SK-N-SH (cell line): ENCODE data around the gene ST3GAL2. TPM values are rescaled to one million over a fixed set of nuclear protein-coding genes. Genes with fewer than 3 reads are reported as not detected.

Experiments used
- CTCF ChIA-PET: fragments of 300-600, 350-600 bp; formaldehyde crosslinking; extraction: SDS; loops from one replicate; lab custom pipeline; 2021; lab: Yijun Ruan, JAX
- POLR2A ChIA-PET: fragments of 350-600 bp; sonication (Branson Sonifier 250); formaldehyde crosslinking; extraction: SDS; loops from one replicate; lab custom pipeline; 2020; ENCODE audit warnings: antibody characterized with exemption, inconsistent platforms; lab: Yijun Ruan, JAX
- DNase-seq: peaks from one replicate; pipeline ENCODE4 v3.0.0; 2012
- H2AFZ ChIP-seq: fragments of 200-600 bp; sonication (generic); 2 replicates; pipeline ENCODE4 v1.8.1; 2016; ENCODE audit warnings: antibody characterized with exemption, mild to moderate bottlenecking, low read depth
- H3F3A ChIP-seq: fragments of 200-600 bp; sonication (generic); replicated peaks from 2 replicates; pipeline ENCODE3; 2016; ENCODE audit warnings: antibody characterized with exemption, mild to moderate bottlenecking; ENCODE audit not compliant: insufficient read depth
- H3K27ac ChIP-seq, 2 experiments: fragments of 200-500 bp in 1 of 2; fragments of 200-600 bp in 1 of 2; sonication (Bioruptor generic) in 1 of 2; sonication (generic), shearing (Covaris generic) in 1 of 2; 2 replicates each; pipeline versions ENCODE4 v1.5.1 to v1.6.1; 2014 to 2016; ENCODE audit warnings: low read depth in 2 of 2, inconsistent platforms in 1 of 2, low read length in 1 of 2, mild to moderate bottlenecking in 1 of 2, mixed read lengths in 1 of 2
- H3K27me3 ChIP-seq: fragments of 200-600 bp; sonication (generic), shearing (Covaris generic); 2 replicates; pipeline ENCODE4 v1.6.1; 2016; ENCODE audit warnings: mixed run types; ENCODE audit not compliant: insufficient read depth
- H3K36me3 ChIP-seq, 2 experiments: fragments of 200-500 bp in 1 of 2; fragments of 200-600 bp in 1 of 2; sonication (Bioruptor generic) in 1 of 2; sonication (generic) in 1 of 2; replicated peaks in 1 of 2; 2 replicates each; pipeline versions ENCODE3 to v1.5.1; 2014 to 2016; ENCODE audit warnings: low read length in 1 of 2, mild to moderate bottlenecking in 1 of 2; ENCODE audit not compliant: insufficient read depth in 2 of 2, control insufficient read depth in 1 of 2
- H3K4me1 ChIP-seq, 2 experiments: fragments of 200-500 bp in 1 of 2; fragments of 200-600 bp in 1 of 2; sonication (Bioruptor generic) in 1 of 2; sonication (generic), shearing (Covaris generic) in 1 of 2; 2 replicates each; pipeline versions ENCODE4 v1.5.1 to v1.6.1; 2014 to 2016; ENCODE audit warnings: low read depth in 1 of 2, low read length in 1 of 2, mixed run types in 1 of 2; ENCODE audit not compliant: insufficient read depth in 2 of 2, control insufficient read depth in 1 of 2
- H3K4me2 ChIP-seq: fragments of 200-600 bp; sonication (generic), shearing (Covaris generic); 2 replicates; pipeline ENCODE4 v1.6.1; 2017; ENCODE audit warnings: mixed run types
- H3K4me3 ChIP-seq, 2 experiments: fragments of 200-500 bp in 1 of 2; fragments of 200-600 bp in 1 of 2; sonication (Bioruptor generic) in 1 of 2; sonication (generic), shearing (Covaris generic) in 1 of 2; 2 replicates each; pipeline versions ENCODE4 v1.5.1 to v1.8.1; 2014 to 2016; ENCODE audit warnings: low read depth in 2 of 2, inconsistent platforms in 1 of 2, low read length in 1 of 2, mild to moderate bottlenecking in 1 of 2, mixed read lengths in 1 of 2, moderate library complexity in 1 of 2
- H3K79me2 ChIP-seq: fragments of 200-600 bp; sonication (generic); 2 replicates; pipeline ENCODE4 v1.8.1; 2017; ENCODE audit warnings: mild to moderate bottlenecking; ENCODE audit not compliant: insufficient read depth
- H3K9ac ChIP-seq: fragments of 200-600 bp; sonication (generic); 2 replicates; pipeline ENCODE4 v1.6.1; 2017; ENCODE audit warnings: mixed run types
- H3K9me2 ChIP-seq: fragments of 200-600 bp; sonication (generic); 2 replicates; pipeline ENCODE4 v1.6.1; 2017; ENCODE audit warnings: mixed run types
- H3K9me3 ChIP-seq: fragments of 200-600 bp; sonication (generic); 2 replicates; pipeline ENCODE4 v1.6.1; 2017; ENCODE audit warnings: mixed run types, mild to moderate bottlenecking, moderate library complexity
- H4K20me1 ChIP-seq: fragments of 200-600 bp; sonication (generic); 2 replicates; pipeline ENCODE4 v1.6.1; 2017; ENCODE audit warnings: mild to moderate bottlenecking, mixed run types; ENCODE audit not compliant: insufficient read depth
- CHD2 ChIP-seq: fragments of 150-350 bp; IDR thresholded peaks from 2 replicates; pipeline ENCODE4 v1.6.1; 2018; ENCODE audit warnings: low read length; ENCODE audit not compliant: partially characterized antibody
- CTCF ChIP-seq: fragments of 200-600 bp; sonication (generic); IDR thresholded peaks from 2 replicates; pipeline ENCODE4 v1.6.1; 2017; ENCODE audit warnings: antibody characterized with exemption, mild to moderate bottlenecking, moderate library complexity
- EP300 ChIP-seq, 2 experiments: IDR thresholded peaks; 2 replicates each; pipeline versions ENCODE4 v1.4.0 to v1.6.1; 2012; ENCODE audit warnings: borderline replicate concordance in 1 of 2, low read depth in 1 of 2, low read length in 1 of 2
- EZH2phosphoT487 ChIP-seq: fragments of 200-600 bp; sonication (generic); IDR thresholded peaks from 2 replicates; pipeline ENCODE4 v1.6.1; 2017; ENCODE audit warnings: low read depth, mixed run types, mild to moderate bottlenecking, antibody characterized with exemption, moderate library complexity, borderline replicate concordance
- FOSL2 ChIP-seq: IDR thresholded peaks from 2 replicates; pipeline ENCODE4 v1.4.0; 2012; ENCODE audit warnings: low read depth, mild to moderate bottlenecking, moderate library complexity, borderline replicate concordance
- FOXJ3 ChIP-seq: sonication (generic); formaldehyde crosslinking; IDR thresholded peaks from 2 replicates; pipeline ENCODE4 v1.5.1; 2020; ENCODE audit warnings: mild to moderate bottlenecking, missing genetic modification reagents
- FOXM1 ChIP-seq: IDR thresholded peaks from 2 replicates; pipeline ENCODE4 v1.4.0; 2012; ENCODE audit warnings: low read depth, mild to moderate bottlenecking
- GABPA ChIP-seq: IDR thresholded peaks from 2 replicates; pipeline ENCODE4 v1.4.0; 2012; ENCODE audit warnings: low read depth, mild to moderate bottlenecking
- GATA2 ChIP-seq: sonication (generic); formaldehyde crosslinking; IDR thresholded peaks from 2 replicates; pipeline ENCODE4 v1.5.0; 2020; ENCODE audit warnings: mild to moderate bottlenecking, missing genetic modification reagents
- MEF2A ChIP-seq: IDR thresholded peaks from 2 replicates; pipeline ENCODE4 v1.4.0; 2012; ENCODE audit warnings: low read depth, borderline replicate concordance
- MXI1 ChIP-seq: IDR thresholded peaks from 2 replicates; pipeline ENCODE4 v1.6.1; 2012; ENCODE audit warnings: mild to moderate bottlenecking, low read depth, low read length, improper control_type of control experiment
- NFIC ChIP-seq: IDR thresholded peaks from 2 replicates; pipeline ENCODE4 v1.4.0; 2012; ENCODE audit warnings: borderline replicate concordance
- NRF1 ChIP-seq: IDR thresholded peaks from 2 replicates; pipeline ENCODE4 v1.6.1; 2012; ENCODE audit warnings: low read depth, mild to moderate bottlenecking, low read length
- PBX3 ChIP-seq: IDR thresholded peaks from 2 replicates; pipeline ENCODE4; 2012
- POLR2AphosphoS5 ChIP-seq: IDR thresholded peaks from 2 replicates; pipeline ENCODE4 v1.6.1; 2012; ENCODE audit warnings: low read depth, low read length
- RAD21 ChIP-seq: IDR thresholded peaks from 2 replicates; pipeline ENCODE4 v1.6.1; 2012; ENCODE audit warnings: mild to moderate bottlenecking, low read length
- RCOR1 ChIP-seq: fragments of 150-350 bp; IDR thresholded peaks from 2 replicates; pipeline ENCODE4 v1.6.1; 2017; ENCODE audit warnings: antibody characterized with exemption, low read length
- RFX5 ChIP-seq: IDR thresholded peaks from 2 replicates; pipeline ENCODE4 v1.6.1; 2012; ENCODE audit warnings: mild to moderate bottlenecking, improper control_type of control experiment, low read length
- RXRA ChIP-seq: IDR thresholded peaks from 2 replicates; pipeline ENCODE4 v1.4.0; 2012; ENCODE audit warnings: low read depth, mild to moderate bottlenecking, borderline replicate concordance
- SIN3A ChIP-seq: IDR thresholded peaks from 2 replicates; pipeline ENCODE4 v1.6.1; 2012; ENCODE audit warnings: low read depth, mild to moderate bottlenecking, low read length, moderate library complexity, borderline replicate concordance
- TAF1 ChIP-seq: IDR thresholded peaks from 2 replicates; pipeline ENCODE4 v1.6.1; 2012; ENCODE audit warnings: low read depth, mild to moderate bottlenecking, low read length, moderate library complexity, borderline replicate concordance
- TCF12 ChIP-seq: IDR thresholded peaks from 2 replicates; pipeline ENCODE4 v1.4.0; 2012
- USF1 ChIP-seq: IDR thresholded peaks from 2 replicates; pipeline ENCODE4 v1.4.0; 2012; ENCODE audit warnings: low read depth, borderline replicate concordance
- YY1 ChIP-seq: IDR thresholded peaks from 2 replicates; pipeline ENCODE4 v1.4.0; 2012; ENCODE audit warnings: low read depth, mild to moderate bottlenecking
- ZBTB33 ChIP-seq: IDR thresholded peaks from 2 replicates; pipeline ENCODE4 v1.4.0; 2012; ENCODE audit warnings: low read depth, borderline replicate concordance
- WGBS: methylation state at CpG from one replicate; pipeline ENCODE4 v1.1.6; 2017; ENCODE audit warnings: low lambda C conversion rate; 5-methylcytosine and 5-hydroxymethylcytosine counted together
- polyA plus RNA-seq, 3 experiments: library from polyadenylated mRNA; depleted of rRNA; stranded (reverse); fragments of >200 nt; gene quantifications; 2 replicates each; pipeline ENCODE4 v1.2.3, GENCODE V29; 2012

ST3GAL2 gene
- polyA plus RNA-seq, 1 of the 3 experiments (the other 2 are of a cell fraction), result 19.9 TPM

- ChIA-PET CTCF (interaction anchor here (0.8 kb wide), 1 partner anchor 47 kb away, joined by 3 read pairs; no protein-coding TSS in a partner anchor), POLR2A (interaction anchor here (0.7 kb wide), 1 partner anchor 9 kb away, joined by 3 read pairs; no protein-coding TSS in a partner anchor)
- peak; percentile 85 for DNase-seq
- 5% methylated on average over 9 of the region's 9 CpGs for WGBS
- Histone ChIP-seq H4K20me1 (peaks cover 11% of the 10 kb centered on the region), H3K4me3 (peak overlapping the region in 1 of 2 experiments; percentile 46; a peak in 2 of 4 replicates), H3K4me1 (peaks cover 43 to 59% of the 10 kb centered on the region in 2 experiments), H3K9ac (peak overlapping the region; percentile 64), H3K4me2 (peak overlapping the region; percentile 79), H3F3A (peaks cover 27% of the 10 kb centered on the region), H3K36me3 (peaks cover 3 to 8% of the 10 kb centered on the region in 2 experiments), H3K9me3 (no peaks in the 10 kb centered on the region), H3K27ac (peak overlapping the region; percentile 94 to 99), H2AFZ (peak overlapping the region; percentile 9; the same call in 1 of the 2 replicates), H3K79me2 (peaks cover 92% of the 10 kb centered on the region), H3K9me2 (no peaks in the 10 kb centered on the region), H3K27me3 (no peaks in the 10 kb centered on the region)
- peak; percentile 58 for TF ChIP-seq RCOR1
- peak; percentile 32; the same call in 1 of the 2 replicates for TF ChIP-seq RAD21
- TF ChIP-seq PBX3, result peak; percentile 89
- TF ChIP-seq FOSL2, result peak; percentile 63; the same call in 1 of the 2 replicates
- TF ChIP-seq MXI1, result peak; percentile 90
- TF ChIP-seq NFIC, result peak; percentile 96
- TF ChIP-seq EZH2phosphoT487, result no peak
- TF ChIP-seq ZBTB33, result peak; percentile 52; the same call in 1 of the 2 replicates
- peak; percentile 95 for TF ChIP-seq TCF12
- TF ChIP-seq TAF1, result no peak; the same call in 1 of the 2 replicates
- TF ChIP-seq CHD2, result peak; percentile 92
- TF ChIP-seq CTCF, result no peak
- no peak for TF ChIP-seq FOXM1
- peak; percentile 93 for TF ChIP-seq RXRA
- peak; percentile 94 for TF ChIP-seq SIN3A
- TF ChIP-seq GATA2 (CRISPR knock-in tag), result peak; percentile 67
- 0 out of 2 replicates have a peak, but pooled peaks have one; percentile 37 for TF ChIP-seq YY1
- TF ChIP-seq RFX5, result no peak
- TF ChIP-seq GABPA, result no peak
- TF ChIP-seq POLR2AphosphoS5, result peak; percentile 80; the same call in 1 of the 2 replicates
- 0 out of 2 replicates have a peak, but pooled peaks have one; percentile 2 for TF ChIP-seq NRF1
- TF ChIP-seq FOXJ3 (CRISPR knock-in tag), result peak; percentile 80; the same call in 1 of the 2 replicates
- peak; percentile 42; the same call in 1 of the 2 replicates for TF ChIP-seq USF1
- TF ChIP-seq MEF2A, result peak; percentile 49; the same call in 1 of the 2 replicates
- peak; percentile 61 to 83 for TF ChIP-seq EP300 (IDR thresholded peaks at IDR 0.05; ENCODE audit: borderline replicate concordance in 1 of 2, low read depth in 1 of 2, low read length in 1 of 2)
These were observed 10.5 kb downstream of the ST3GAL2 start for GRCh38 chr16:70428178-70428998.
